Subcutaneous abdominal adipose tissue (tissue), 5 donors: ENCODE measurements around the gene MAPK9.
"Not testable (repeated sequence)": the region's sequence is repeated elsewhere in the genome, so short reads cannot be mapped to it uniquely, and the experiment has no call there.

Experiments
- H3K27ac ChIP-seq: one replicate; pipeline ENCODE4 v1.7.0; 2013; ENCODE audit warnings: low read depth, mild to moderate bottlenecking, inconsistent platforms, low read length, moderate library complexity
- H3K27me3 ChIP-seq, 5 donors: one replicate each; pipeline ENCODE4 v1.7.0; 2013; ENCODE audit warnings: low read length in 5 of 5, inconsistent platforms in 1 of 5; ENCODE audit not compliant: control insufficient read depth in 5 of 5, insufficient read depth in 4 of 5
- H3K36me3 ChIP-seq, 5 donors: one replicate each; pipeline ENCODE4 v1.7.0; 2013; ENCODE audit warnings: low read length in 5 of 5; ENCODE audit not compliant: control insufficient read depth in 5 of 5, insufficient read depth in 5 of 5
- H3K4me1 ChIP-seq, 5 donors: one replicate each; pipeline ENCODE4 v1.7.0; 2013; ENCODE audit warnings: low read length in 5 of 5, mild to moderate bottlenecking in 3 of 5, moderate library complexity in 1 of 5; ENCODE audit not compliant: control insufficient read depth in 5 of 5, insufficient read depth in 5 of 5
- H3K4me3 ChIP-seq, 5 donors: one replicate each; pipeline ENCODE4 v1.7.0; 2013; ENCODE audit warnings: low read length in 5 of 5, low read depth in 1 of 5
- H3K9ac ChIP-seq, 5 donors: one replicate each; pipeline ENCODE4 v1.7.0; 2013; ENCODE audit warnings: low read length in 5 of 5, mild to moderate bottlenecking in 4 of 5, moderate library complexity in 3 of 5
- H3K9me3 ChIP-seq, 5 donors: one replicate each; pipeline ENCODE4 v1.7.0; 2013; ENCODE audit warnings: low read length in 5 of 5; ENCODE audit not compliant: control insufficient read depth in 5 of 5
- donor health status: healthy.
- donor health status: healthy.
- donor health status: healthy.
- donor health status: healthy.
- donor health status: healthy.

The MAPK9 gene

GRCh38 chr5:180210961-180211760 lies 80.7 kb downstream of the MAPK9 start:
- Histone ChIP-seq H3K9ac (no peak overlapping the region), H3K27ac (no peak overlapping the region), H3K9me3 (peaks cover 0 to 24% (median 13%) of the 10 kb centered on the region in 5 donors), H3K27me3 (peaks cover 22 to 45% (median 30%) of the 10 kb centered on the region in 5 donors), H3K4me1 (peaks cover 0 to 16% (median 11%) of the 10 kb centered on the region in 5 donors), H3K36me3 (no peaks in the 10 kb centered on the region), H3K4me3 (no peak overlapping the region)

DNA sequence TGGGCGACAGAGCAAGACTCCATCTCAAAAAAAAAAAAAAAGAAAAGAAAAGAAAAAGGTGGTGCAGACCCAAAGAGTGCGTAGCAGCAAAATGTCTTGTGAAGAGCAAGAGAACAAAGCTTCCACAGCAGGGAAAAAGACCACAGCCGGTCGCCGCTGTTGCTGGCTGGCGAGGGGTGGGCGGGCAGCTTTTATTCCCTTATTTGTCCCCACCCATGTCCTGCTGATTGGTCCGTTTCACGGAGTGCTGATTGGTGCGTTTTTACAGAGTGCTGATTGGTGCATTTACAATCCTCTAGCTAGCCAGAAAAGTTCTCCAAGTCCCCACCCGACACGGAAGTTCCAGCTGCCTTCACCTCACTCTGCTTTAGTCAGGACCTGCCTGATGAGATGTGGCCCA lies 81.8 kb downstream of the MAPK9 start:
- Histone ChIP-seq H3K4me1 (peaks cover 0 to 16% (median 11%) of the 10 kb centered on the region in 5 donors), H3K27me3 (peaks cover 22 to 45% (median 30%) of the 10 kb centered on the region in 5 donors), H3K9me3 (peaks cover 0 to 13% (median 2%) of the 10 kb centered on the region in 5 donors)
- H3K36me3 ChIP-seq, H3K4me3 ChIP-seq, H3K9ac ChIP-seq, H3K27ac ChIP-seq: not testable (repeated sequence)

DNA sequence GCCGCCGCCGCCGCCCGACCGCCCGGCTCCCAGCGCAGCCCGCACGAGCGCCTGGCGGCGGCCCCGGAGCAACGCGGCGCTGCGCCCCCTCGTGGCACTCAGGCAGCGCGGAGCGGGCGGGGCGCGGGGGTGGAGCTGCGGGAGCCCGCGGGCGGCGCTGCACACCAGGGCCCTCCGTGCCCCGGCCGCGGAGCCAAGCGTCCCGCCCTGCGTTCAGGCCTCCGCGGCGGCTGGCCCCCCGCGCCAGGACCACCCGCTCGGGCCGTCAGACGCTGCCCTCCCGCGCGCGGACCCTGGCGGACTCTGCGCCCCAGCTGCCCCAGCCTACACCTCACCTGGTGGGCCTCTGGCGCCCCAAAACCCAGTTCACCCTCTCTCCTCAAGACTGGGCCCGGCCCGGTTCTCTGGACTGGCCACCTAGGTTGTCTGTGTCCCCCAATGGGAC lies 82.7 kb downstream of the MAPK9 start, which contains the start of gene RASGEF1C:
RASGEF1C (minus strand) TSS at position 75 of the 445 bp plus-strand sequence. CDS start 71,159 bp downstream, outside the sequence.
- H3K4me3 ChIP-seq = peak within 1 kb of the TSS; percentile 23 to 55 (median 51)
- H3K36me3 ChIP-seq = no peaks in the 10 kb centered on the region
- H3K27ac ChIP-seq = no peak within 1 kb of the TSS
- H3K27me3 ChIP-seq = peaks cover 22 to 43% (median 30%) of the 10 kb centered on the region in 5 donors
- H3K9me3 ChIP-seq = peaks cover 0 to 8% (median 0%) of the 10 kb centered on the region in 5 donors
- H3K9ac ChIP-seq = peak within 1 kb of the TSS in 2 of 5 donors; percentile 35 to 46
- peaks cover 0 to 16% (median 11%) of the 10 kb centered on the region in 5 donors for H3K4me1 ChIP-seq

DNA sequence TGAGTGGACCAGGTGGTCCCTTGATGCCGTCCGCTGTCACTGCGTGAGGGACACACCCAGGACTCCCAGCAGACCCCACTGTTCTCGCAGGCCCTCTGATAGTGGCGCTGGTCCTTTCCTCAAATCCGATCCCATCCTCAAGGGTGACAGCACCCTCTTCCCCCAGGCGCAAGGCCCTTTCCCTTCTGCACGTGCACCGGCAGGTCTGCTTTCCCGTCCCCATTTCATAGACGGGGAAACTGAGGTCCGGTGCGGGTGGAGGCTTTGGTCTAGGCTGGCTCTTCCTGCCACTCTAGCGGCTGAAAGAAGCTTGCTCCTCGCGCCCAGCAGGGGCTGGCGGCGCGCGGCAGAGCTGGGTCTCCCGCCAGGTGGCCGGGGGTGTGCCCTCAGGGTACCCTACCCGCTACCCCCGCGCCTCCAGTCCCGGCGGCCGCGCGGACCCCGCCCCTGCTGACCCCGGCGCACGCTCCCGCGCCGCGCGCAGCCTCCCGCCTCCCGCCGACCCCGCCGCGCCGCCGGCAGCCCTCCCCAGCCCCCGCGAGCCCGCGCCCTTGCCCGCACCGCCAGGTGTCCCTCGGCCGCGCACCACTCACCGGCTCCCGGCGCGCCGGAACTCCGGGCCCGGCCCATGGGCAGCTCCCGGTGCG lies 83.3 kb downstream of the MAPK9 start:
- peak overlapping the region in 1 of 5 donors; percentile 46 for H3K9ac ChIP-seq
- peaks cover 0 to 16% (median 11%) of the 10 kb centered on the region in 5 donors for H3K4me1 ChIP-seq
- peak overlapping the region; percentile 23 to 55 (median 51) for H3K4me3 ChIP-seq
- H3K36me3 ChIP-seq = no peaks in the 10 kb centered on the region
- peaks cover 22 to 40% (median 30%) of the 10 kb centered on the region in 5 donors for H3K27me3 ChIP-seq
- H3K9me3 ChIP-seq = peaks cover 0 to 3% (median 0%) of the 10 kb centered on the region in 5 donors
- H3K27ac ChIP-seq = no peak overlapping the region

- peaks cover 22 to 45% (median 30%) of the 10 kb centered on the region in 5 donors for H3K27me3 ChIP-seq
- H3K9me3 ChIP-seq = no peaks in the 10 kb centered on the region
- H3K36me3 ChIP-seq = no peaks in the 10 kb centered on the region
- H3K4me1 ChIP-seq = peaks cover 0 to 16% (median 11%) of the 10 kb centered on the region in 5 donors
- H3K9ac ChIP-seq = peak overlapping the region in 1 of 5 donors; percentile 46
- peak overlapping the region in 3 of 5 donors; percentile 51 to 55 (median 51) for H3K4me3 ChIP-seq
- H3K27ac ChIP-seq = no peak overlapping the region
Observed at GRCh38 chr5:180208038-180208434, 83.8 kb downstream of the MAPK9 start.

DNA sequence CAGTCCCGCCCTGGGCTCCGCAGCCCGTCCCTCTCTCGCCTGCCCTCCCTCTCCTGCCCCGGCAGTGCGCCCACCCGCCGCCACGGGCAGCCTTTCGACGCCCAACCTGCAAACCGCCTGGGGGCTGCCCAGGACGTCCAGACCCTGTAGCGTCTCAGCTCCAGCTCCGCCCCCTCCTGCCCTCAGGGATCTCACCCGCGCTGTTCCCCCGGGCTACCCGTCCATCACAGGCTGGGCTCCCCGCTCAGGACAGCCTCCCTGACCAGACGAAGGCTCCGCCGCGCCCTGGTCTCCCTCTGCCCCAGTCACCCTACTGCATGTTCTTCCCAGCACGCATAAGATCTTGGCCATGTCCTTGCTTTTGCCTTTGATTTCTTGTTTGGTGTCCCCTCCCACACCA lies 84.3 kb downstream of the MAPK9 start:
- Histone ChIP-seq H3K27me3 (peaks cover 22 to 43% (median 29%) of the 10 kb centered on the region in 5 donors), H3K9me3 (no peaks in the 10 kb centered on the region), H3K4me3 (no peak overlapping the region), H3K36me3 (no peaks in the 10 kb centered on the region), H3K4me1 (peaks cover 0 to 14% (median 11%) of the 10 kb centered on the region in 5 donors), H3K9ac (no peak overlapping the region), H3K27ac (no peak overlapping the region)

- Histone ChIP-seq H3K36me3 (no peaks in the 10 kb centered on the region), H3K9ac (no peak overlapping the region), H3K27ac (no peak overlapping the region), H3K4me1 (peaks cover 0 to 13% (median 11%) of the 10 kb centered on the region in 5 donors), H3K4me3 (no peak overlapping the region), H3K9me3 (no peaks in the 10 kb centered on the region), H3K27me3 (peaks cover 17 to 37% (median 25%) of the 10 kb centered on the region in 5 donors)
Observed at GRCh38 chr5:180206993-180207392, 84.9 kb downstream of the MAPK9 start.

GRCh38 chr5:180205916-180206315 lies 86.0 kb downstream of the MAPK9 start:
- Histone ChIP-seq H3K27me3 (peaks cover 14 to 31% (median 18%) of the 10 kb centered on the region in 5 donors), H3K4me3 (no peak overlapping the region), H3K27ac (no peak overlapping the region), H3K9me3 (no peaks in the 10 kb centered on the region), H3K4me1 (peaks cover 0 to 13% (median 11%) of the 10 kb centered on the region in 5 donors), H3K9ac (no peak overlapping the region), H3K36me3 (no peaks in the 10 kb centered on the region)

DNA sequence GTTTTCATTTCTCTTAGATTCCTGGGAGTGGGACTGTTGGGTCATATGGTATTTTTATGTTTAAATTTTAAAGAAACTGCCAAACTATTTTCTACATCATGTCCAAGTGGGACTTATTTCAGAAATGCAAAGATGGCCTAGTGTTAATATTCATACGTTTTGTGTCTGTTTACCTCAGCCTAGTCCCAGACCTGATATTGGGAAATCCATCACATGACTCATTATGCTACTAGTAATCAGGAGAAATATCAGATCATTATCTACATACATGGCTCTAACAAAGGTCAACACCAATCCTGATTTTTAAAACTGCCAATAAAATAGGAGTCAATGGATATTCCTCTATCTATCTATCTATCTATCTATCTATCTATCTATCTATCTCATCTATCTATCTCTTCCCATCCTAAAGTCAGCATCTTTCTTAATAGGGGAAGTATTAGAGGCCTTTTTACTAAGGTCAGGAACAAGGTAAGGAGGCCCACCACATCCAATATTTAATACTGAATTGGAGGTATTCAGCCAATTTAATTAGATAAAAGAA lies 87.5 kb downstream of the MAPK9 start:
- no peak overlapping the region for H3K9ac ChIP-seq
- peaks cover 0 to 12% (median 11%) of the 10 kb centered on the region in 5 donors for H3K4me1 ChIP-seq
- no peaks in the 10 kb centered on the region for H3K9me3 ChIP-seq
- H3K4me3 ChIP-seq = no peak overlapping the region
- H3K27ac ChIP-seq = no peak overlapping the region
- H3K36me3 ChIP-seq = no peaks in the 10 kb centered on the region
- peaks cover 10 to 23% (median 14%) of the 10 kb centered on the region in 5 donors for H3K27me3 ChIP-seq
